SW 1271 (cell line): ENCODE measurements around the gene ZNF789.
"Not testable (repeated sequence)": the region's sequence is repeated elsewhere in the genome, so short reads cannot be mapped to it uniquely, and the experiment has no call there.

Experiments
- DNase-seq, 2 experiments: peaks; one replicate each; lab custom pipeline; 2025; lab: John Stamatoyannopoulos, UW

ZNF789 gene

GRCh38 chr7:99472561-99473314, at the start of gene ZNF789:
Gene ZNF789, plus strand, starts transcription at chr7:99472890. Its CDS starts 3,567 bp downstream, at chr7:99476457.
- DNase-seq: peak; percentile 84 to 94

DNA sequence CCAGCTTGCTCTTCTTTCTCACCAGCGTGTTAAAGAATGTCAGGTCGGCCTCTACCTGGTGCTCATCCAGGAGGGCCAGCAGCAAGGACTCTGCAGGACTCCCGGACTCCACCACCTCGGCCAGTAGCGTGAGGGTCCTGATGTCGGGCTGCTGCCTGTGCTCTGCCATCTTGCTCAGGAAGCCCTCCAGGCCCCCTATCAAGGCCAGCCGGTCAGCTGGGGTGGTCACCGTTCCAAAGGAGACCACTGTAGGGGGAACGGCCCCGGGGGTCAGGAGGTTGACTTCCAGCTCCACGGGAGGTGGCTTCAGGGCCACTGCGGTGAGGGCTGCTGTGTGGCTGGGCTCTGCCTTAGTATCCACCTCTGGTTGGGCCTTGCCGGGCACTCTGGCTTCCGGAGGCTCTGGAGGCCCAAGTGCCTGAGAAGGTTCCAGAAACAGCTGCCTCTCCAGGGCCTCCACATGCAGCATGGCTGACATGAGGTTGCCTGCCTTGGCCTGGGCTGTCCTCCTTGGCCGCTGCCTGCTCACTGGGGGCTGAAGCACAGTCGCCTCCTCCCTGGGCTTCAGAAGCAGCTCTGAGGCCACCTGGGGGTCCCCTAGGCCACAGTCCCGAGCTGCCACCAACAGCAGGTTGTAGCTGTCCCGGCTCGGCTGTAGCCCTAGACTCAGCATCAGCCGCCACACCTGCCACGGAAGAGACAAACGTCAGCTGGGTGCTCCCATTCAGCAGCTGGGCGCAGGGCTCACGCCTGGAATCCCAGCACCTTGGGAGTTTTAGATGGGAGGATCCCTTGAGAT, 47.6 kb upstream of the ZNF789 start:
- no peak for DNase-seq

DNA sequence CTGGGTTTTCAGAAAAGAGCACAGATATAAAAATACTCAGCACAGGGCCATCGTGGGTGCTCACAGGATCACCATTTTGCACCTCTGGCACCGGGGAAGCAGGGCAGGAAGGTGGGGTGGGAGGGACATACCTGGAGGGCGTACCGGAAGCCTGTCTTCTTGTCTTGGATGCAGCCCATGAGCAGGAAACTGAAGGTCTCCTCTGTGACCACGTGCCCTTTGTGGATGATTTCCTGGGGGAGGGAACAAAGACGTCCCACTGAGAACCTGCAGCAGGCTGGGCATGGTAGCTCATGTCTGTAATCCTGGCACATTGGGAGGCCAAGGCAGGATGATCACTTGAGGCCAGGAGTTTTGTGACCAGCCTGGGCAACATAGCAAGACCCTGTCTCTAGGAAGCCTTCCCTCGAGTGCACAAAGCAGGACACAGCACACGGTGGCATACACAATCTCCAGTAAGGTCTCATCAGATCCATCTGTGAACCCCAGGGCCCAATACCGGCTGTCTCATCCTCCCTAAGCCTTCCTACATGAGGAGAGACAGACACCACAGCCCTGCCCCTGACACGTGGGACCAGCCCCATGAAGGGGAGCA, 43.6 kb upstream of the ZNF789 start:
- DNase-seq: no peak

- no peak for DNase-seq
These were observed 42.9 kb upstream of the ZNF789 start for GRCh38 chr7:99429756-99430155.

DNA sequence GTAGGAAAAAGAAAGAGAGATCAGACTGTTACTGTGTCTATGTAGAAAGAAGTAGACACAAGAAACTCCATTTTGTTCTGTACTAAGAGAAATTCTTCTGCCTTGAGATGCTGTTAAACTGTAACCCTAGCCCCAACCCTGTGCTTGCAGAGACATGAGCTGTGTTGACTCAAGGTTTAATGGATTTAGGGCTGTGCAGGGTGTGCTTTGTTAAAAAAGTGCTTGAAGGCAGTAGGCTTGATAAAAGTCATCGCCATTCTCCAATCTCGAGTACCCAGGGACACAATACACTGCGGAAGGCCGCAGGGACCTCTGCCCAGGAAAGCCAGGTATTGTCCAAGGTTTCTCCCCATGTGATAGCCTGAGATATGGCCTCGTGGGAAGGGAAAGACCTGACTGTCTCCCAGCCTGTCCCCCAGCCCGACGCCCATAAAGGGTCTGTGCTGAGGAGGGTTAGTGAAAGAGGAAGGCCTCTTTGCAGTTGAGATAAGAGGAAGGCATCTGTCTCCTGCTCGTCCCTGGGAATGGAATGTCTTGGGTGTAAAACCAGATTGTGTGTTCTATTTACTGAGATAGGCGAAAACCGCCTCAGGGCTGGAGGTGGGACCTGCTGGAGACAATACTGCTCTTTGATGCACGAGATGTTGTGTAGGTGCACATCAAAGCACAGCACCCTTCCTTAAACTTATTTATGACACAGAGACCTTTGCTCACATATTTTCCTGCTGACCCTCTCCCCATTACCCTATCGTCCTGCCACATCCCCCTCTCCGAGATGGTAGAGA, 40.7 kb upstream of the ZNF789 start:
- DNase-seq: not testable (repeated sequence)

DNA sequence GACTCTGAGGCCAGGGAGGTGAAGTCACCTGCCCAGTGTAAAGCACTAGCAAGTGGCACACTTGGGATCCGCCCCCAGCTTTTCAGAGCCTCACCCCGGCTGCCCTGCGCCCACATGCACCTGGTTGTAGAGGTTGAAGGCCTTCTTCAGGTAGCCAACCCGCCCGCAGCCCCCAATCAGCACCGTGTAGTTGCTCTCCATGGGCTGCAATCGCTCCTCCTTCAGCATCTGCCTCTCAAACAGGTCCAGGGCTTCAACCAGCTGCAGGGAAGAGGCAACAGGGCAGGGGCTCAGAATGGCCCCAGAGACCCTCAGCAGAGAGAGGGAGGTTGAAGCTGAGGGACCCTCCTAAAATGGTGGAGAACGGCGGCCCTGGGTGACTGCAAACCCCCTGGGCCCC, 39.5 kb upstream of the ZNF789 start:
- DNase-seq: no peak

- no peak for DNase-seq
These were observed 34.6 kb upstream of the ZNF789 start for GRCh38 chr7:99437946-99438572.

GRCh38 chr7:99438573-99439480, 33.9 kb upstream of the ZNF789 start, which contains the start of the genes CPSF4 and PTCD1:
Gene CPSF4, plus strand, starts transcription at chr7:99438943. Its CDS starts 140 bp downstream, at chr7:99439083.
Gene PTCD1, minus strand, starts transcription at chr7:99438798. Its CDS starts 3,556 bp downstream, at chr7:99435242.
- peak; percentile 75 to 85 for DNase-seq

- no peak for DNase-seq
These were observed 32.5 kb upstream of the ZNF789 start for GRCh38 chr7:99440195-99440594.

- peak in 1 of 2 experiments; percentile 11 for DNase-seq
These were observed 26.6 kb upstream of the ZNF789 start for GRCh38 chr7:99446096-99446495.

DNA sequence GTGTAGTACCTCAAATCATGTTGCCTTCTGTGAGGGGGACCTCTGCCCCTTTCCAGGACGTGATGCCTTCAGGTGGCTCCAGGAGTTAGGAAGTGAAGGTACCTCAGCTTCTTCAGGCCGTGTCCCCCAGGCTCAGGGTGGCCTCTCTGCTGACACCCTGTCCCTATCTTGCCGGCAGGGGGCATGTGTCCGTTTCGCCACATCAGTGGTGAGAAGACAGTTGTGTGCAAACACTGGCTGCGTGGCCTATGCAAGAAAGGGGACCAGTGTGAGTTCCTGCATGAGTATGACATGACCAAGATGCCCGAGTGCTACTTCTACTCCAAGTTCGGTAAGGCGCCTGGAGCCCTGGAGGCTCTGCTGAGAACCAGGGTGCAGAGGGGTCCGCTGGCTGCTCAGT, 24.7 kb upstream of the ZNF789 start:
- DNase-seq: no peak

DNA sequence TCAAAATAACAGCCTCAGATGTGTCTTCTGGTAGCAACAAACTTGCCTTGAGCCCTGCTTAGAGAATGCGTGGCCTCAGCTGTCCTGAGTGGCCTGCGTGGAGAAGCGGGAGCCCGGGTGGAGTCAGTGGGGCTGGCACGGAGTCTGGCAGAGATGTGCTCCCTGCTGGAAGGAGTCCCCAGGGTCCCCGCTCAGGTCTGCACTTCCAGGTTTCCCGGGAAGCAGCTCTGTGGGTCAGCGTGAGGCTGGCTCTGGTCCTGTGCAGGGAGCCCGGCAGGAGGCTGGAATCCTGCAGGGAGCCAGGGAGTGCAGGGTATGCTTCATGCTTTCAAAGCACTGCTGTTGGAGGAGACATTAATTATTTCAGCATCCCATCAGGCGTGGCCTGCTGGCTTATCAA, 23.8 kb upstream of the ZNF789 start:
- no peak for DNase-seq

- no peak for DNase-seq
These were observed 23.4 kb upstream of the ZNF789 start for GRCh38 chr7:99449326-99449725.

- no peak for DNase-seq
These were observed 20.8 kb upstream of the ZNF789 start for GRCh38 chr7:99451936-99452335.

- no peak for DNase-seq
These were observed 20.1 kb upstream of the ZNF789 start for GRCh38 chr7:99452541-99452940.

- no peak for DNase-seq
These were observed 19.6 kb upstream of the ZNF789 start for GRCh38 chr7:99453105-99453504.

DNA sequence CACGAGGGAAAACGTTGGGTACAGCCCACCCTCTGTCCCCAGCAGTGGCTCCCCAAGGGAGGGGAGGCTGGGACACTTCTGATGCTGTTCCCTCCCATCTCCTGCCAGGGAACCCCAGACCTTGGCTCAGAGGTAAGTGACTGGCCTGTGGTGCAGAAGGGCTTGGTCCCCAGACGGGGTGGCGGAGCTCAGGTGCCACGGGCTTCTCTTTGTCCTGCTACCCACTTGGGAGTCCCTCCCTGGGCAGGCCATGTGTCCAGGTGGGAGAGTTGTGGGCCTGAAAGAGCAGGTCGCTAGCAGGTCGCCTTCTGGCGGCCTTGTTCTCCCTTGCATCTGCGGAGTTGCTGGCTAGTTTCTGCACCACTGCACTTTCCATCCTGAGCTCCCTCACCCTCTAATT, 16.8 kb upstream of the ZNF789 start:
- no peak for DNase-seq

DNA sequence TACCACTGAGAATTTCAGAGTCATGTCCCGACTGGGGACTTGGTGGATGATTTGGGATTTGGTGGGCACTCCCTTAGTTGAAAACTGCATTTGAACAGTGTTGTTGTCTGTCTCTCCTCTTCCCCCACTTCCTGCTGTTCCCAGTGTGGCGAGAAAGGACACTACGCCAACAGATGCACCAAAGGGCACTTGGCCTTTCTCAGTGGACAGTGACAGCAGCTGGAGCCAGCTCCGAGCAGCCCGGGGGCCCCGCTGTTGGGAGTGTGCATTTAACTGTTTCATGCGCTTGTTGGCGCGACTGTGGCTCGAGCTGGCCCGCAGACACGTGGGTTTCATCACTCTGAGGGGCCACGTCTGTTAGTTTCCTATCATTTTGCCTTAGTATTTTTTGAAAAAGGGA, 16.4 kb upstream of the ZNF789 start:
- DNase-seq: no peak

DNA sequence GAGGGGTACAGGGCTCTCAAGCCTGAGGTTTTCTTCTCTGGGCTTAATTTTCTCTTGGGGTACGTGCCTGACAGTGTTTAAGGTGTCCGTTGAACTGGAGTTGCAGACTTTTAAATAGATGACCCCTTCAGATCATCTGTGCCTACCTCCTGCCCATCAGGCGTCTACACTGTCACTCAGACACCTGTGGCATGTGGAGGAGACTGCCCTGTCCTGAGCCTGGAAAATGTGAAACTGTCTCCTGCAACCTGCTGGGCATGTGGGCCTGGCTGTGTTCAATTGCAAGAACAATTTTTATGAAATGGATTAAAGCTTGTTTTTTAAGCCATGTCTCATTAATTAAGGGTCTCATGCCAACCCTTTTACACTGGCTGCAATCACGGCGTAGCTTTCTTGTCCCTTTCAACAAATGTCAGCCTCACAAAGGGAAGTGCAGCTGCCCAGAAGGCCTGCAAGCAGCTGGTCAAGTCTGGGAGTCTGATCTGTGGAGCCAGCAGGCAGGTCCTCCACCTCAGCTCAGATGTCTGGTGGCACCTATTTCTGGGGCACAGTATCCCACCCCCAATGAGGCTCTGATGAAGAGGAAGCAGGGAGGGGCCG, 15.5 kb upstream of the ZNF789 start:
- DNase-seq: no peak
